Renal cortex interstitium (tissue), 11 donors: ENCODE data around the gene SEMA6A. TPM values are rescaled to one million over a fixed set of nuclear protein-coding genes. Genes with fewer than 3 reads are reported as not detected.

Experiments used
- DNase-seq, 11 donors: peaks; one replicate each; pipeline ENCODE4 v3.0.0-alpha.2; 2013; ENCODE audit warnings: low read depth in 9 of 11, low spot score in 4 of 11; ENCODE audit errors: extremely low read depth in 1 of 11
- polyA plus RNA-seq, 3 donors: library from polyadenylated mRNA; unstranded; fragments of 120-200 nt; gene quantifications; one replicate each; pipeline ENCODE4 v1.2.1, GENCODE V29; 2013; ENCODE audit not compliant: insufficient read length in 3 of 3

The SEMA6A gene
- polyA plus RNA-seq, 3 donors = 48.5 to 66.4 (median 64.9) TPM

GRCh38 chr5:116583862-116584222 lies 9.2 kb upstream of the SEMA6A start:
- no peak for DNase-seq

GRCh38 chr5:116583085-116583861 lies 8.7 kb upstream of the SEMA6A start:
- no peak for DNase-seq

- DNase-seq = no peak
Measured at GRCh38 chr5:116581910-116582309, 7.3 kb upstream of the SEMA6A start.

GRCh38 chr5:116579144-116579543 lies 4.5 kb upstream of the SEMA6A start:
- no peak for DNase-seq

- DNase-seq = no peak
Measured at GRCh38 chr5:116578676-116579075, 4.1 kb upstream of the SEMA6A start.

- DNase-seq = no peak
Measured at GRCh38 chr5:116577064-116577788, 2.6 kb upstream of the SEMA6A start.

- DNase-seq = peak; percentile 73 to 87 (median 80)
Measured at GRCh38 chr5:116576053-116576713, 1.6 kb upstream of the SEMA6A start.

GRCh38 chr5:116575326-116576052 lies 866 bp upstream of the SEMA6A start:
- DNase-seq = peak in 10 of 11 donors; percentile 17 to 69 (median 36)

GRCh38 chr5:116573702-116574366 lies 789 bp downstream of the SEMA6A start:
- DNase-seq = peak in 10 of 11 donors; percentile 6 to 41 (median 30)

- DNase-seq = peak in 6 of 11 donors; percentile 13 to 45 (median 28)
Measured at GRCh38 chr5:116573279-116573701, 1.3 kb downstream of the SEMA6A start.

GRCh38 chr5:116572350-116573278 lies 2.0 kb downstream of the SEMA6A start:
- peak; percentile 36 to 67 (median 48) for DNase-seq

- peak in 10 of 11 donors; percentile 23 to 53 (median 32) for DNase-seq
Measured at GRCh38 chr5:116571568-116572349, 2.9 kb downstream of the SEMA6A start.

- no peak for DNase-seq
Measured at GRCh38 chr5:116569999-116570398, 4.6 kb downstream of the SEMA6A start.

- DNase-seq = no peak
Measured at GRCh38 chr5:116567106-116567505, 7.5 kb downstream of the SEMA6A start.

- DNase-seq = no peak
Measured at GRCh38 chr5:116566251-116566650, 8.4 kb downstream of the SEMA6A start.

GRCh38 chr5:116564756-116565490 lies 9.7 kb downstream of the SEMA6A start:
- no peak for DNase-seq
